ENCODE data around the gene SAXO2. TPM values are rescaled to one million over a fixed set of nuclear protein-coding genes. Genes with fewer than 3 reads are reported as not detected.
"Not testable (repeated sequence)": the region's sequence is repeated elsewhere in the genome, so short reads cannot be mapped to it uniquely, and the experiment has no call there.

Gene SAXO2
- total RNA-seq, 6 experiments from 2014 or later, result 1.1 to 2.1 (median 1.4) TPM

DNA sequence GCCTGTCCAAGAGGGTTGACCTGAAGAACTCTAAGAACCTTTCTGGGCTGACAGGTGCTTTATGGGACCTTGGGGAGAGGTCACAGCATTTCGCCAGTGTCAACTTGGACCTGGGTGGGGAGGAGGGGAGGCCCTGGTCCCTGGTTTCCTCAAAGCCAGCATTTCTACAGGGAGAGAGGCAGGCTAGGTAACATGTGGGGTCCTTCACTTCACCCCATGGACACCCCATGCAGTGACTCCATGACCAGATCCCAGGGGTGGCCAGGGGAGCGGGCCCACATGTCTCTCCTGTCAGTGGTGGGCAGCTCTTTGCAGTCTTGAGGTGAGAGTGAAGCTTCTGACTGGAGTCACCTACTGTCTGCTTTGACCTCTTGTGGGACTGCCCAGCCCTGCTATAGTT is 50.8 kb downstream of the SAXO2 start:
- H3K27me3 Mint-ChIP-seq (ENCODE audit: insufficient read depth), result peaks cover 25% of the 10 kb centered on the region
- peaks cover 6% of the 10 kb centered on the region for H3K9me3 Mint-ChIP-seq
- TF ChIP-seq, protein P1, sequence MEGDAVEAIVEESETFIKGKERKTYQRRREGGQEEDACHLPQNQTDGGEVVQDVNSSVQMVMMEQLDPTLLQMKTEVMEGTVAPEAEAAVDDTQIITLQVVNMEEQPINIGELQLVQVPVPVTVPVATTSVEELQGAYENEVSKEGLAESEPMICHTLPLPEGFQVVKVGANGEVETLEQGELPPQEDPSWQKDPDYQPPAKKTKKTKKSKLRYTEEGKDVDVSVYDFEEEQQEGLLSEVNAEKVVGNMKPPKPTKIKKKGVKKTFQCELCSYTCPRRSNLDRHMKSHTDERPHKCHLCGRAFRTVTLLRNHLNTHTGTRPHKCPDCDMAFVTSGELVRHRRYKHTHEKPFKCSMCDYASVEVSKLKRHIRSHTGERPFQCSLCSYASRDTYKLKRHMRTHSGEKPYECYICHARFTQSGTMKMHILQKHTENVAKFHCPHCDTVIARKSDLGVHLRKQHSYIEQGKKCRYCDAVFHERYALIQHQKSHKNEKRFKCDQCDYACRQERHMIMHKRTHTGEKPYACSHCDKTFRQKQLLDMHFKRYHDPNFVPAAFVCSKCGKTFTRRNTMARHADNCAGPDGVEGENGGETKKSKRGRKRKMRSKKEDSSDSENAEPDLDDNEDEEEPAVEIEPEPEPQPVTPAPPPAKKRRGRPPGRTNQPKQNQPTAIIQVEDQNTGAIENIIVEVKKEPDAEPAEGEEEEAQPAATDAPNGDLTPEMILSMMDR (IDR thresholded peaks at IDR 0.05), result no peak
- peaks cover 12% of the 10 kb centered on the region for H3K4me1 Mint-ChIP-seq (ENCODE audit: low read depth)
- DNase-seq, result no peak
- H3K36me3 Mint-ChIP-seq (ENCODE audit: low read depth), result peaks cover 8% of the 10 kb centered on the region; the same call in 1 of the 2 replicates
- H3K27ac Mint-ChIP-seq, result no peak overlapping the region
- no peak overlapping the region for H3K4me3 Mint-ChIP-seq

GRCh38 chr15:82313951-82314768 is 51.5 kb downstream of the SAXO2 start:
- not testable (repeated sequence) for H3K9me3 Mint-ChIP-seq; H3K36me3 Mint-ChIP-seq (ENCODE audit: low read depth); DNase-seq; H3K4me3 Mint-ChIP-seq; H3K27ac Mint-ChIP-seq
- peaks cover 23% of the 10 kb centered on the region for H3K27me3 Mint-ChIP-seq (ENCODE audit: insufficient read depth)
- H3K4me1 Mint-ChIP-seq (ENCODE audit: low read depth), result peaks cover 12% of the 10 kb centered on the region

DNA sequence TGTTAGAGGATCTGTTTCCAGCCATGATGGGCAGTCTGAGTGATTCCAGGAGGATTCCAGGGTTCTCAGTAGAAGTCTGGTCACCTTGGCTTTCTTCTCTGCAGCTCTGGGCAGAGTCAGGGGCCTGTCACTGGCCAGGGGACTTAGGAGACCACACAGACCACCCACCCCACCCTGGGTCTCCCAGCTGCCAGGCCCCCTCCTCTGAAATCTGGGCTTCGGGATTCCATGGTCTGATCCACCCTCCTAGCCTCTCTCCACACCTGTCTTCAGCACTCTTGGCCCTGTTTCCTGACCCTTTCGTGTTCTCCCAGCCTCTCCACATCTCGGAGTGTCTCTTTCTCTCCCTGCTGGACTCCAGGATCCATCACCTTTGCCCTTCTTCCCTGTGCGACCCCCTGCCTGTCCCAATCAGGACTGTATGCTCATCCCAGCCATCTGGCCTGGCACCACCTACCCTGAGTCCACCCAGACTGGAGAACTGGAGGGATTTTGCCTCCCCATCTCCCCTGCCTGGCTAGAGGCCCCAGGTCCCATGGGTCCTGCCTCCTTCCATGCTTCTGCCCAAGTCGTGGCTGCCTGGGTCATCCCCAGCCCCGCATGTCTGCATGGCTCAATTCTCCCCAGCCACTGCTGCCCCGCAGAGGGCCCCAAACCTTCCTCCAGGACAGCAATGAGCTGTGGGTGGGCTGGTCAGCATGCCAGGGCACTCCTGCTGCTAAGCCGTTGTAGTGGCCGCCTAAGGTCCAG is 52.3 kb downstream of the SAXO2 start:
- Mint-ChIP-seq H3K4me1 (ENCODE audit: low read depth) (peaks cover 12% of the 10 kb centered on the region), H3K36me3 (ENCODE audit: low read depth) (peaks cover 8% of the 10 kb centered on the region; the same call in 1 of the 2 replicates), H3K4me3 (no peak overlapping the region), H3K27me3 (ENCODE audit: insufficient read depth) (peaks cover 20% of the 10 kb centered on the region), H3K9me3 (peaks cover 6% of the 10 kb centered on the region), H3K27ac (no peak overlapping the region)
- TF ChIP-seq, protein P1 (IDR thresholded peaks at IDR 0.05), result no peak
- DNase-seq, result no peak

DNA sequence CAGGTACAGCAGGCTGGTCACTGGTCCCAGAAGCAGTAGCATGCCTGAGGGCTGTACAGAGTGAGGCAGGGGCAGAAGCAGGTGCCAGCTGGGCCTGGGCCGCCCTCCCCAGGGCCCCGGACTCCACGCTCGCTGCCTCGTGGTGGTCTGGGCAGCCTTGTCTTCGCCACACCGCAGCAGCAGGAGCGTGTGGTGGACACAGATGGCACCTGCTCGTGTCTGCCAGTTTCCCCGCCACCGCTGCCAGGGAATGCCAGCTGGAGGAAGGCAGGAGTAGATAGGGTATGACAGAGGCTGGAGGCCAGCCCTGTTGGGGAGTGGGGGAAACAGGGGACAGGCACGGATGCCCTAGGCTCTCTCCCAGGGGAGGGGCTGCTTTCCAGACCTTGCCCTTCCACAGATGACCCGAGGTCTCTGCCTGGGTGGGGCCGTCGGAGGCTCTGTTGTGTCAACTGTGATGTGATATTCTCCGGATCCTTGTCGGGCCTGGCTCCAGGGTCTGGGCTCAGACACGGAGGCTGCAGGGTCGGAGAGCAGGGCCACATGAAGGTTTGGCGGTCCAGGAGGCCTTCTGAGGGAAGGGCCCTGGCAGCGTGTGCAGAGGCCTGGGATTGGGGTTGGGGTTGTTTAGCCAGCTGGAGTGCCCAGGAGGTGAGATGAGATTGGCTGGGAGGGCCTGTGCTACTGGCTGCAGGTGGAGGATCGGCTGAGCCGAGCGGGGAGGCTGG is 53.1 kb downstream of the SAXO2 start:
- peaks cover 12% of the 10 kb centered on the region for H3K4me1 Mint-ChIP-seq (ENCODE audit: low read depth)
- no peak for DNase-seq
- H3K36me3 Mint-ChIP-seq (ENCODE audit: low read depth), result peaks cover 3% of the 10 kb centered on the region; the same call in 1 of the 2 replicates
- TF ChIP-seq, protein P1 (IDR thresholded peaks at IDR 0.05), result no peak
- peaks cover 13% of the 10 kb centered on the region for H3K27me3 Mint-ChIP-seq (ENCODE audit: insufficient read depth)
- no peak overlapping the region for H3K4me3 Mint-ChIP-seq
- no peak overlapping the region for H3K27ac Mint-ChIP-seq
- H3K9me3 Mint-ChIP-seq, result peaks cover under 1% of the 10 kb centered on the region

GRCh38 chr15:82316247-82317090 is 53.9 kb downstream of the SAXO2 start:
- H3K9me3 Mint-ChIP-seq; DNase-seq; H3K36me3 Mint-ChIP-seq (ENCODE audit: low read depth); H3K27ac Mint-ChIP-seq; H3K4me3 Mint-ChIP-seq: not testable (repeated sequence)
- peaks cover 10% of the 10 kb centered on the region for H3K27me3 Mint-ChIP-seq (ENCODE audit: insufficient read depth)
- H3K4me1 Mint-ChIP-seq (ENCODE audit: low read depth), result peaks cover 12% of the 10 kb centered on the region

DNA sequence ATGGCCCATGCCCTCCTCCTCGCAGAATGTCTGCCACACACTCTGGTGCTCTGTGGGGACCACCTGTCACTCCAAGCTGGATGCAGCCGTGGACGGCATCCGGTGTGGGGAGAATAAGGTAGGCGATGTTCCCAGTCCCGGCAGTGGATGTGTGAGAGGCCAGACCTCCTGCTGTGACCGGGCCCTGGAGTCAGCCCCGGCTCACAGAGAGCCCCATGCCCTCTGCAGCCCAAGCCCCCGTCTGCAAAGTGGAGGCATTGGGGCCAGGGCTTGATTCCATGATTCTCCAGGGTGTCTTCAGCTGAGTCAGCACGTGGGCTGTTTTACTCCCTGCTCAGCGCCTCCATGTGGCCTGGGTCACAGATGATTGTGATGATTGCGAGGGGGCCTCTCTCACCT is 54.5 kb downstream of the SAXO2 start:
- H3K4me3 Mint-ChIP-seq, result no peak overlapping the region
- H3K9me3 Mint-ChIP-seq, result no peaks in the 10 kb centered on the region
- DNase-seq, result no peak
- peaks cover 12% of the 10 kb centered on the region for H3K4me1 Mint-ChIP-seq (ENCODE audit: low read depth)
- TF ChIP-seq, protein P1 (IDR thresholded peaks at IDR 0.05), result no peak
- peaks cover 10% of the 10 kb centered on the region for H3K27me3 Mint-ChIP-seq (ENCODE audit: insufficient read depth)
- no peak overlapping the region for H3K27ac Mint-ChIP-seq
- no peaks in the 10 kb centered on the region for H3K36me3 Mint-ChIP-seq (ENCODE audit: low read depth)

GRCh38 chr15:82317516-82317915 is 54.9 kb downstream of the SAXO2 start:
- not testable (repeated sequence) for DNase-seq; H3K4me3 Mint-ChIP-seq; H3K4me1 Mint-ChIP-seq (ENCODE audit: low read depth); H3K36me3 Mint-ChIP-seq (ENCODE audit: low read depth); H3K9me3 Mint-ChIP-seq; H3K27ac Mint-ChIP-seq
- H3K27me3 Mint-ChIP-seq (ENCODE audit: insufficient read depth), result peaks cover 10% of the 10 kb centered on the region

DNA sequence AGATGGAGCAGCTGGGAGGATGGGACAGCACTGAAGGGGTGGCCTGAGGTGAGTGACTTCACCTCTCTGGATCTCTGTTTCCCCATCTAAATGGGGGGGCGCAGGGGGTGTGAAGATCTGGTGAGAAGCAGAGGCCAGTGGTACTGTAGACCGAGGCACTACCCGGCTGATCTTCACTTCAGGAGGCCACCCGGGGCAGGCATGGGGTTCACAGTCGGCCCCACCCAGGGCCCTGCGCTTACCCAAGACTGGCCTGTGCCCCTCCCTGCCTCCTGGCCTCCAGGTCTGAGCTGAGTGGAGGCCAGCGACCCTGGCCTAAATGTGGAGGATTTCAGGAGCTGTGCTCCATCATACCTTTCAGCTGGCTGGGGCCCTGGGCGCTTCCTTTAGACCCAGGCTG is 55.7 kb downstream of the SAXO2 start:
- not testable (repeated sequence) for H3K4me3 Mint-ChIP-seq; H3K9me3 Mint-ChIP-seq; H3K36me3 Mint-ChIP-seq (ENCODE audit: low read depth); DNase-seq; H3K4me1 Mint-ChIP-seq (ENCODE audit: low read depth); H3K27ac Mint-ChIP-seq
- H3K27me3 Mint-ChIP-seq (ENCODE audit: insufficient read depth), result peaks cover 10% of the 10 kb centered on the region
